ES-I3 (cell line): Measurements from ENCODE around the gene POLD1.

Experiments
- H3K36me3 ChIP-seq: 2 replicates; pipeline ENCODE4 v1.6.1; 2013; ENCODE audit warnings: mild to moderate bottlenecking, low read length, control low read depth, moderate library complexity; ENCODE audit not compliant: insufficient read depth
- H3K4me1 ChIP-seq: 2 replicates; pipeline ENCODE4 v1.6.1; 2013; ENCODE audit warnings: mild to moderate bottlenecking, control low read depth, low read length; ENCODE audit not compliant: insufficient read depth
- H3K9ac ChIP-seq: 2 replicates; pipeline ENCODE4 v1.6.1; 2013; ENCODE audit warnings: low read depth, mild to moderate bottlenecking, low read length, moderate library complexity
- H3K9me3 ChIP-seq: 2 replicates; pipeline ENCODE4 v1.6.1; 2013; ENCODE audit warnings: mild to moderate bottlenecking, low read length, moderate library complexity; ENCODE audit not compliant: control insufficient read depth, insufficient read depth

The POLD1 gene

GRCh38 chr19:50461066-50461875, 77.1 kb downstream of the POLD1 start:
- no peaks in the 10 kb centered on the region for H3K36me3 ChIP-seq
- H3K4me1 ChIP-seq: peaks cover 4% of the 10 kb centered on the region; the same call in 1 of the 2 replicates
- no peaks in the 10 kb centered on the region for H3K9me3 ChIP-seq
- H3K9ac ChIP-seq: no peak overlapping the region; the same call in 1 of the 2 replicates

GRCh38 chr19:50462970-50463369, 78.8 kb downstream of the POLD1 start:
- Histone ChIP-seq H3K9me3 (no peaks in the 10 kb centered on the region), H3K4me1 (peaks cover 11% of the 10 kb centered on the region; the same call in 1 of the 2 replicates), H3K36me3 (no peaks in the 10 kb centered on the region), H3K9ac (no peak overlapping the region)

GRCh38 chr19:50464348-50464747, 80.2 kb downstream of the POLD1 start:
- no peak overlapping the region for H3K9ac ChIP-seq
- H3K4me1 ChIP-seq: peaks cover 11% of the 10 kb centered on the region; the same call in 1 of the 2 replicates
- no peaks in the 10 kb centered on the region for H3K36me3 ChIP-seq
- H3K9me3 ChIP-seq: no peaks in the 10 kb centered on the region

- no peaks in the 10 kb centered on the region for H3K36me3 ChIP-seq
- H3K9ac ChIP-seq: no peak overlapping the region
- H3K9me3 ChIP-seq: no peaks in the 10 kb centered on the region
- H3K4me1 ChIP-seq: peaks cover 11% of the 10 kb centered on the region; the same call in 1 of the 2 replicates
Measured at GRCh38 chr19:50465000-50465399, 80.9 kb downstream of the POLD1 start.

- peak overlapping the region; percentile 3; the same call in 1 of the 2 replicates for H3K9ac ChIP-seq
- no peaks in the 10 kb centered on the region for H3K36me3 ChIP-seq
- peaks cover 11% of the 10 kb centered on the region; the same call in 1 of the 2 replicates for H3K4me1 ChIP-seq
- no peaks in the 10 kb centered on the region for H3K9me3 ChIP-seq
Measured at GRCh38 chr19:50465986-50466705, 82.0 kb downstream of the POLD1 start.

GRCh38 chr19:50466706-50467039, 82.5 kb downstream of the POLD1 start:
- H3K9me3 ChIP-seq: no peaks in the 10 kb centered on the region
- no peak overlapping the region; the same call in 1 of the 2 replicates for H3K9ac ChIP-seq
- no peaks in the 10 kb centered on the region for H3K36me3 ChIP-seq
- H3K4me1 ChIP-seq: peaks cover 11% of the 10 kb centered on the region; the same call in 1 of the 2 replicates

- Histone ChIP-seq H3K9ac (no peak overlapping the region), H3K4me1 (peaks cover 11% of the 10 kb centered on the region; the same call in 1 of the 2 replicates)
Measured at GRCh38 chr19:50467566-50467965, 83.4 kb downstream of the POLD1 start.

More at GRCh38 chr19:50467566-50467965, 83.4 kb downstream of the POLD1 start:
- Histone ChIP-seq H3K36me3 (no peaks in the 10 kb centered on the region), H3K9me3 (no peaks in the 10 kb centered on the region)
